Stomach (tissue), 4 donors: Measurements from ENCODE around the gene ANKRD65.

Experiments used
- EP300 ChIP-seq: sonication (generic); formaldehyde crosslinking; IDR thresholded peaks from one replicate; pipeline ENCODE4 v1.6.1; 2017; ENCODE audit warnings: antibody characterized with exemption
- TF ChIP-seq, protein P1 (sequence below), 7 experiments: fragments of 450-650 bp in 4 of 7; fragments of 200-600 bp in 3 of 7; sonication (generic) in 3 of 7; IDR thresholded peaks; one replicate each; pipeline ENCODE4 v1.5.1; 2016 to 2019; ENCODE audit warnings: antibody characterized with exemption in 7 of 7, control low read depth in 2 of 7, mild to moderate bottlenecking in 1 of 7

DNA sequence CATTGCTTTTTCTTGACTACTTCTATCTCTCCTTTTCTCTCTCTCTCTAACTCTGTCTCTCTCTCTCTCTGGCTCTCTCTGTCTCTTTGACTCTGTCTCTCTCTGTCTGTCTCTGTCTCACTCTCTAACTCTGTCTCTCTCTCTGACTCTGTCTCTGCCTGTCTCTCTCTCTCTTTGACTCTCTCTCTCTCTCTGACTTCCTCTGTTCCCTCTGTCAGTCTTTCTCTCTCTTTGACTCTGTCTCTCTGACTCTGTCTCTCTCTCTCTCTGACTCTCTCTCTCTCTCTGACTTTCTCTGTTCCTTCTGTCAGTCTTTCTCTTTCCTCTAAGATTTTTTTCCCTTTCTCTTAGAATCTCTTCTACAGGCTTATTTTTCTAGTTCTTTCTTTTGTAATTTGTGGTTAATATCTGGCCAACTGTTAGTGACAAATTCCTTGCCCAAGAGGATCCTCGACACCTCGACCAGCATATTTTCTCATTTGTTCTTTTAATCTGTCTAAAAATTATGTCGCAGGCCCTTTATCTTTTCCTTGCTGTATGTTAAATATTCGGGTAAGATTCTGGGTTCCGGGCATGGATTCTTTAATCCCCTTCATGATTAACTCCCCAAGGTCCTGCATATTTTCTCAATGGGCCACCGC lies 28.1 kb upstream of the ANKRD65 start, which contains the start of gene ATAD3C:
- TF ChIP-seq, protein P1, sequence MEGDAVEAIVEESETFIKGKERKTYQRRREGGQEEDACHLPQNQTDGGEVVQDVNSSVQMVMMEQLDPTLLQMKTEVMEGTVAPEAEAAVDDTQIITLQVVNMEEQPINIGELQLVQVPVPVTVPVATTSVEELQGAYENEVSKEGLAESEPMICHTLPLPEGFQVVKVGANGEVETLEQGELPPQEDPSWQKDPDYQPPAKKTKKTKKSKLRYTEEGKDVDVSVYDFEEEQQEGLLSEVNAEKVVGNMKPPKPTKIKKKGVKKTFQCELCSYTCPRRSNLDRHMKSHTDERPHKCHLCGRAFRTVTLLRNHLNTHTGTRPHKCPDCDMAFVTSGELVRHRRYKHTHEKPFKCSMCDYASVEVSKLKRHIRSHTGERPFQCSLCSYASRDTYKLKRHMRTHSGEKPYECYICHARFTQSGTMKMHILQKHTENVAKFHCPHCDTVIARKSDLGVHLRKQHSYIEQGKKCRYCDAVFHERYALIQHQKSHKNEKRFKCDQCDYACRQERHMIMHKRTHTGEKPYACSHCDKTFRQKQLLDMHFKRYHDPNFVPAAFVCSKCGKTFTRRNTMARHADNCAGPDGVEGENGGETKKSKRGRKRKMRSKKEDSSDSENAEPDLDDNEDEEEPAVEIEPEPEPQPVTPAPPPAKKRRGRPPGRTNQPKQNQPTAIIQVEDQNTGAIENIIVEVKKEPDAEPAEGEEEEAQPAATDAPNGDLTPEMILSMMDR (IDR thresholded peaks at IDR 0.05): no peak
- no peak for TF ChIP-seq EP300
